Transverse colon (tissue), 3 donors: ENCODE results near the gene FOXR2.

Experiments used
- CTCF ChIP-seq, 5 experiments: fragments of 200-600 bp in 3 of 5; fragments of 450-650 bp in 2 of 5; sonication (generic) in 3 of 5; IDR thresholded peaks; 1 replicate in 2 of 5; 2 replicates in 3 of 5; pipeline ENCODE4 v1.5.1; 2016 to 2017; ENCODE audit warnings: antibody characterized with exemption in 5 of 5, inconsistent platforms in 3 of 5, mild to moderate bottlenecking in 2 of 5, moderate library complexity in 1 of 5
- POLR2A ChIP-seq: fragments of 450-650 bp; IDR thresholded peaks from one replicate; pipeline ENCODE4 v1.6.1; 2016; ENCODE audit warnings: antibody characterized with exemption, mild to moderate bottlenecking, moderate library complexity

- TF ChIP-seq CTCF (IDR thresholded peaks at IDR 0.05) (no peak), POLR2A (no peak)
Measured at GRCh38 chrX:55636109-55636508, 12.9 kb downstream of the FOXR2 start.
